K562 (cell line): Measurements from ENCODE around the gene TPD52L1. TPM values are rescaled to one million over a fixed set of nuclear protein-coding genes. Genes with fewer than 3 reads are reported as not detected.

Experiments
- ARID2 ChIP-seq: fragments of 450-650 bp; IDR thresholded peaks from 2 replicates; pipeline ENCODE4 v1.6.1; 2017; ENCODE audit warnings: antibody characterized with exemption, mild to moderate bottlenecking
- CCNT2 ChIP-seq: IDR thresholded peaks from 2 replicates; pipeline ENCODE4 v1.6.1; 2011; ENCODE audit warnings: borderline replicate concordance, low read depth, mild to moderate bottlenecking, moderate library complexity, mixed read lengths, low read length; ENCODE audit not compliant: insufficient read length; ENCODE audit errors: extremely low read depth
- E2F1 ChIP-seq: sonication (generic); formaldehyde crosslinking; IDR thresholded peaks from 2 replicates; pipeline ENCODE4 v1.8.1; 2023; ENCODE audit warnings: mild to moderate bottlenecking, missing genetic modification reagents, moderate library complexity
- GMEB1 ChIP-seq: fragments of 250-450 bp; sonication (Bioruptor Pico); IDR thresholded peaks from 2 replicates; pipeline ENCODE4 v1.4.0; 2020; ENCODE audit warnings: mild to moderate bottlenecking
- HDAC8 ChIP-seq: fragments of 450-650 bp; IDR thresholded peaks from 2 replicates; pipeline ENCODE4 v1.6.1; 2016; ENCODE audit warnings: mild to moderate bottlenecking, missing genetic modification characterization, moderate library complexity, missing compliant biosample characterization
- HMGXB4 ChIP-seq: sonication (generic); formaldehyde crosslinking; IDR thresholded peaks from 2 replicates; pipeline ENCODE4 v1.8.1; 2023; ENCODE audit warnings: mild to moderate bottlenecking, missing genetic modification reagents
- KHSRP ChIP-seq: fragments of 450-650 bp; IDR thresholded peaks from 2 replicates; pipeline ENCODE4 v1.6.1; 2017
- MLX ChIP-seq, 2 experiments: fragments of 450-650 bp in 1 of 2; sonication (generic) in 1 of 2; formaldehyde crosslinking; conservative IDR thresholded peaks; 2 replicates each; pipeline versions ENCODE4 v1.4.0 to v1.8.1; 2020 to 2022; ENCODE audit warnings: mild to moderate bottlenecking in 1 of 2, missing genetic modification reagents in 1 of 2
- MYBL2 ChIP-seq, 2 experiments: fragments of 450-650 bp in 1 of 2; sonication (generic) in 1 of 2; formaldehyde crosslinking in 1 of 2; IDR thresholded peaks; 2 replicates each; pipeline versions ENCODE4 v1.6.1 to v1.8.1; 2017 to 2022; ENCODE audit warnings: borderline replicate concordance in 1 of 2, inconsistent platforms in 1 of 2, low read depth in 1 of 2, mild to moderate bottlenecking in 1 of 2, missing genetic modification reagents in 1 of 2, moderate library complexity in 1 of 2
- NCOA4 ChIP-seq: fragments of 450-650 bp; IDR thresholded peaks from 2 replicates; pipeline ENCODE4 v1.6.1; 2018; ENCODE audit warnings: mild to moderate bottlenecking; ENCODE audit not compliant: partially characterized antibody
- PCBP1 ChIP-seq: fragments of 200-400 bp; formaldehyde crosslinking; IDR thresholded peaks from 2 replicates; pipeline ENCODE4 v1.6.1; 2018; ENCODE audit warnings: mild to moderate bottlenecking, low read depth, low read length; ENCODE audit not compliant: poor library complexity, severe bottlenecking
- POLR2B ChIP-seq: fragments of 450-650 bp; IDR thresholded peaks from 2 replicates; pipeline ENCODE4 v1.6.1; 2018; ENCODE audit warnings: low read depth; ENCODE audit not compliant: partially characterized antibody
- RBM25 ChIP-seq: fragments of 200-400 bp; formaldehyde crosslinking; IDR thresholded peaks from 2 replicates; pipeline ENCODE4 v1.6.1; 2018; ENCODE audit warnings: low read length, low read depth, moderate library complexity; ENCODE audit not compliant: severe bottlenecking
- SMARCC2 ChIP-seq: fragments of 450-650 bp; IDR thresholded peaks from 2 replicates; pipeline ENCODE4 v1.6.1; 2017; ENCODE audit warnings: antibody characterized with exemption, moderate library complexity, mild to moderate bottlenecking, low read depth
- STAG1 ChIP-seq: sonication (generic); formaldehyde crosslinking; IDR thresholded peaks from 2 replicates; pipeline ENCODE4 v1.5.0; 2020; ENCODE audit warnings: missing genetic modification reagents, borderline replicate concordance
- TAL1 ChIP-seq: fragments of 450-650 bp; IDR thresholded peaks from 2 replicates; pipeline ENCODE4 v1.6.1; 2016; ENCODE audit warnings: mild to moderate bottlenecking
- WHSC1 ChIP-seq: IDR thresholded peaks from one replicate; pipeline ENCODE4 v1.6.1; 2012; ENCODE audit warnings: low read length, control low read depth, inconsistent platforms
- ZBTB1 ChIP-seq: sonication (generic); formaldehyde crosslinking; IDR thresholded peaks from 2 replicates; pipeline ENCODE4 v1.8.1; 2023; ENCODE audit warnings: missing genetic modification reagents, low read depth, mild to moderate bottlenecking, borderline replicate concordance
- ZBTB17 ChIP-seq: fragments of 450-650 bp; formaldehyde crosslinking; IDR thresholded peaks from 2 replicates; pipeline ENCODE4 v1.4.0; 2020; ENCODE audit warnings: mild to moderate bottlenecking
- ZNF224 ChIP-seq: sonication (generic); formaldehyde crosslinking; IDR thresholded peaks from 2 replicates; pipeline ENCODE4 v1.8.0; 2022; ENCODE audit warnings: mild to moderate bottlenecking, missing genetic modification reagents
- ZNF253 ChIP-seq: fragments of 250-450 bp; sonication (Bioruptor Pico); conservative IDR thresholded peaks from 2 replicates; pipeline ENCODE4 v1.6.1; 2021; ENCODE audit warnings: mild to moderate bottlenecking
- ZNF354B ChIP-seq: fragments of 250-450 bp; sonication (Bioruptor Pico); IDR thresholded peaks from 2 replicates; pipeline ENCODE4 v1.4.0; 2020
- ZNF445 ChIP-seq: fragments of 250-450 bp; sonication (Bioruptor Pico); IDR thresholded peaks from 2 replicates; pipeline ENCODE4 v1.4.0; 2020; ENCODE audit warnings: low read depth, mild to moderate bottlenecking, moderate library complexity
- ZNF551 ChIP-seq: fragments of 250-450 bp; sonication (Bioruptor Pico); IDR thresholded peaks from 2 replicates; pipeline ENCODE4 v1.5.0; 2021; ENCODE audit warnings: mild to moderate bottlenecking, moderate library complexity
- polyA plus RNA-seq, 8 experiments: library from polyadenylated mRNA; depleted of rRNA in 4 of 8; stranded (reverse) in 5 of 8; unstranded in 3 of 8; fragments of >200 nt; fragmentation: Nextera tagmentation in 2 of 8; fragmentation: Illumina TruSeq in 1 of 8; extraction: Ambion mirVana in 2 of 8; extraction: Trizol in 1 of 8; gene quantifications; 2 replicates each; pipeline versions ENCODE4 v1.2.1 to v1.2.3, GENCODE V29; 2011 to 2014; ENCODE audit warnings: inconsistent platforms in 1 of 8, missing spikeins in 1 of 8
- total RNA-seq, 7 experiments: library from RNA; depleted of rRNA in 6 of 7; stranded (reverse); fragments of >200 nt in 6 of 7; fragmentation: Illumina TruSeq in 2 of 7; extraction: Trizol in 2 of 7; gene quantifications; 2 replicates each; pipeline versions ENCODE4 v1.2.1 to v1.2.3, GENCODE V29; 2011 to 2021; ENCODE audit warnings: low replicate concordance in 1 of 7

The TPD52L1 gene
- total and polyA plus RNA-seq, 9 of the 15 experiments (the other 6 are each of a cell fraction or from before 2014, with no cell fraction given) = 12.9 to 149 (median 75.7) TPM

GRCh38 chr6:125201961-125202729 lies 48.6 kb downstream of the TPD52L1 start (continued):
- TF ChIP-seq GMEB1 (CRISPR knock-in tag) (no peak), HMGXB4 (CRISPR knock-in tag) (no peak), ZNF445 (CRISPR knock-in tag) (no peak), MLX (CRISPR knock-in tag; conservative IDR thresholded peaks at IDR 0.05) (no peak), ZNF224 (CRISPR knock-in tag) (no peak), ZBTB1 (no peak), CCNT2 (no peak), HDAC8 (no peak), MYBL2 (IDR thresholded peaks at IDR 0.05; ENCODE audit: low read depth) (no peak), MYBL2 (CRISPR knock-in tag; IDR thresholded peaks at IDR 0.05; ENCODE audit: borderline replicate concordance) (no peak), ZNF551 (CRISPR knock-in tag) (no peak), KHSRP (no peak), ZNF253 (CRISPR knock-in tag) (no peak), SMARCC2 (peak; percentile 77; the same call in 1 of the 2 replicates), PCBP1 (no peak), STAG1 (no peak), E2F1 (no peak), ZNF354B (CRISPR knock-in tag) (no peak), ARID2 (no peak), ZBTB17 (no peak), RBM25 (no peak), WHSC1 (no peak), POLR2B (no peak), NCOA4 (no peak), TAL1 (no peak)
